Dedifferentiated amniotic fluid mesenchymal stem cell (primary cell): ENCODE measurements around the gene SYT2.

Experiments used
- DNase-seq: peaks from one replicate; pipeline ENCODE4 v3.0.0-alpha.2; 2016; ENCODE audit errors: extremely low spot score

The SYT2 gene

GRCh38 chr1:202704601-202705000, 5.7 kb downstream of the SYT2 start:
- no peak for DNase-seq

GRCh38 chr1:202703191-202703590, 7.1 kb downstream of the SYT2 start:
- DNase-seq, result no peak

GRCh38 chr1:202702088-202702487, 8.2 kb downstream of the SYT2 start:
- no peak for DNase-seq

GRCh38 chr1:202701200-202701599, 9.1 kb downstream of the SYT2 start:
- DNase-seq, result no peak

GRCh38 chr1:202700061-202700460, 10.2 kb downstream of the SYT2 start:
- no peak for DNase-seq

- no peak for DNase-seq
Observed at GRCh38 chr1:202698276-202698675, 12.0 kb downstream of the SYT2 start.

GRCh38 chr1:202697038-202697437, 13.2 kb downstream of the SYT2 start:
- no peak for DNase-seq

- DNase-seq, result no peak
Observed at GRCh38 chr1:202694314-202694713, 15.9 kb downstream of the SYT2 start.

- no peak for DNase-seq
Observed at GRCh38 chr1:202692959-202693555, 17.2 kb downstream of the SYT2 start.

GRCh38 chr1:202691816-202692215, 18.4 kb downstream of the SYT2 start:
- DNase-seq, result no peak

GRCh38 chr1:202689493-202690342, 20.5 kb downstream of the SYT2 start:
- no peak for DNase-seq

GRCh38 chr1:202689082-202689481, 21.2 kb downstream of the SYT2 start:
- no peak for DNase-seq

- no peak for DNase-seq
Observed at GRCh38 chr1:202688401-202688800, 21.9 kb downstream of the SYT2 start.

GRCh38 chr1:202687798-202688197, 22.5 kb downstream of the SYT2 start:
- DNase-seq, result no peak

GRCh38 chr1:202687370-202687769, 22.9 kb downstream of the SYT2 start:
- DNase-seq, result no peak

GRCh38 chr1:202685641-202686040, 24.6 kb downstream of the SYT2 start:
- DNase-seq, result no peak

- no peak for DNase-seq
Observed at GRCh38 chr1:202684716-202685115, 25.5 kb downstream of the SYT2 start.

- no peak for DNase-seq
Observed at GRCh38 chr1:202683029-202683428, 27.2 kb downstream of the SYT2 start.

- DNase-seq, result no peak
Observed at GRCh38 chr1:202682477-202682876, 27.8 kb downstream of the SYT2 start.

- DNase-seq, result no peak
Observed at GRCh38 chr1:202681736-202682420, 28.4 kb downstream of the SYT2 start.

GRCh38 chr1:202680586-202681352, 29.5 kb downstream of the SYT2 start:
- no peak for DNase-seq
